ENCODE data around the gene DDR2.

The DDR2 gene

GRCh38 chr1:162823771-162824525, 191.7 kb downstream of the DDR2 start:
- Histone ChIP-seq H3K4me1 (ENCODE audit: insufficient read depth, insufficient read length) (no peaks in the 10 kb centered on the region), H3K9me3 (ENCODE audit: insufficient read depth, low read length) (no peaks in the 10 kb centered on the region), H3K36me3 (ENCODE audit: insufficient read depth, insufficient read length, low read length) (no peaks in the 10 kb centered on the region), H3K27me3 (ENCODE audit: insufficient read depth, insufficient read length) (peaks cover 20% of the 10 kb centered on the region), H3K4me3 (ENCODE audit: insufficient read length, low read depth) (no peak overlapping the region), H3K9ac (ENCODE audit: insufficient read length, low read depth) (no peak overlapping the region)
- no peak for DNase-seq (ENCODE audit: low read depth, low spot score)
- TF ChIP-seq ZNF274 (IDR thresholded peaks at IDR 0.05; ENCODE audit: low read depth, low read length) (no peak), SUZ12 (IDR thresholded peaks at IDR 0.05; ENCODE audit: extremely low read depth, insufficient read depth, insufficient read length) (no peak), YY1 (IDR thresholded peaks at IDR 0.05; ENCODE audit: insufficient read depth, insufficient read length) (no peak)

GRCh38 chr1:162829268-162829667, 197.0 kb downstream of the DDR2 start:
- TF ChIP-seq SUZ12 (IDR thresholded peaks at IDR 0.05; ENCODE audit: extremely low read depth, insufficient read depth, insufficient read length) (no peak), ZNF274 (IDR thresholded peaks at IDR 0.05; ENCODE audit: low read depth, low read length) (no peak), YY1 (IDR thresholded peaks at IDR 0.05; ENCODE audit: insufficient read depth, insufficient read length) (no peak)
- Histone ChIP-seq H3K27me3 (ENCODE audit: insufficient read depth, insufficient read length) (no peaks in the 10 kb centered on the region), H3K9ac (ENCODE audit: insufficient read length, low read depth) (no peak overlapping the region), H3K4me3 (ENCODE audit: insufficient read length, low read depth) (no peak overlapping the region), H3K4me1 (ENCODE audit: insufficient read depth, insufficient read length) (no peaks in the 10 kb centered on the region), H3K9me3 (ENCODE audit: insufficient read depth, low read length) (no peaks in the 10 kb centered on the region), H3K36me3 (ENCODE audit: insufficient read depth, insufficient read length, low read length) (no peaks in the 10 kb centered on the region)
- DNase-seq (ENCODE audit: low read depth, low spot score): no peak

GRCh38 chr1:162832470-162832869, 200.2 kb downstream of the DDR2 start:
- H3K9me3 ChIP-seq (ENCODE audit: insufficient read depth, low read length): no peaks in the 10 kb centered on the region
- H3K4me1 ChIP-seq (ENCODE audit: insufficient read depth, insufficient read length): no peaks in the 10 kb centered on the region
- no peak for DNase-seq (ENCODE audit: low read depth, low spot score)
- no peak overlapping the region for H3K4me3 ChIP-seq (ENCODE audit: insufficient read length, low read depth)
- no peaks in the 10 kb centered on the region for H3K36me3 ChIP-seq (ENCODE audit: insufficient read depth, insufficient read length, low read length)
- H3K9ac ChIP-seq (ENCODE audit: insufficient read length, low read depth): no peak overlapping the region
- H3K27me3 ChIP-seq (ENCODE audit: insufficient read depth, insufficient read length): no peaks in the 10 kb centered on the region
- TF ChIP-seq YY1 (IDR thresholded peaks at IDR 0.05; ENCODE audit: insufficient read depth, insufficient read length): no peak
- TF ChIP-seq SUZ12 (IDR thresholded peaks at IDR 0.05; ENCODE audit: extremely low read depth, insufficient read depth, insufficient read length): no peak
- TF ChIP-seq ZNF274 (IDR thresholded peaks at IDR 0.05; ENCODE audit: low read depth, low read length): no peak

- Histone ChIP-seq H3K36me3 (ENCODE audit: insufficient read depth, insufficient read length, low read length) (no peaks in the 10 kb centered on the region), H3K9ac (ENCODE audit: insufficient read length, low read depth) (no peak overlapping the region), H3K27me3 (ENCODE audit: insufficient read depth, insufficient read length) (no peaks in the 10 kb centered on the region), H3K4me3 (ENCODE audit: insufficient read length, low read depth) (no peak overlapping the region), H3K9me3 (ENCODE audit: insufficient read depth, low read length) (peaks cover 18% of the 10 kb centered on the region), H3K4me1 (ENCODE audit: insufficient read depth, insufficient read length) (no peaks in the 10 kb centered on the region)
- no peak for DNase-seq (ENCODE audit: low read depth, low spot score)
- TF ChIP-seq SUZ12 (IDR thresholded peaks at IDR 0.05; ENCODE audit: extremely low read depth, insufficient read depth, insufficient read length) (no peak), YY1 (IDR thresholded peaks at IDR 0.05; ENCODE audit: insufficient read depth, insufficient read length) (no peak), ZNF274 (IDR thresholded peaks at IDR 0.05; ENCODE audit: low read depth, low read length) (no peak)
These were observed 203.1 kb downstream of the DDR2 start for GRCh38 chr1:162835157-162835899.
